Gastroesophageal sphincter (tissue), 4 donors: ENCODE data around the gene ACIN1. TPM values are rescaled to one million over a fixed set of nuclear protein-coding genes. Genes with fewer than 3 reads are reported as not detected.
A peak's percentile ranks its signal among the peaks of the same experiment; 100 is the strongest.

Experiments
- ATAC-seq: fragments of 150-250 bp; one replicate; pipeline ENCODE4 v1.9.1; 2016; ENCODE audit warnings: mild to moderate bottlenecking, moderate library complexity
- H3K27ac ChIP-seq, 4 donors: fragments of 200-600 bp; sonication (generic) in 3 of 4; 1 replicate in 3 of 4; 2 replicates in 1 of 4; pipeline ENCODE4 v1.5.1; 2016 to 2019
- H3K27me3 ChIP-seq: fragments of 200-600 bp; sonication (generic); one replicate; pipeline ENCODE4 v1.5.1; 2019
- H3K36me3 ChIP-seq, 2 donors: fragments of 200-600 bp; sonication (generic); one replicate each; pipeline ENCODE4 v1.5.1; 2019; ENCODE audit warnings: control low read depth in 1 of 2
- H3K4me1 ChIP-seq, 3 donors: fragments of 200-600 bp; sonication (generic); 1 replicate in 2 of 3; 2 replicates in 1 of 3; pipeline ENCODE4 v1.5.1; 2016 to 2019; ENCODE audit warnings: control low read depth in 2 of 3
- H3K4me3 ChIP-seq, 2 donors: fragments of 200-600 bp; sonication (generic); one replicate each; pipeline ENCODE4 v1.5.1; 2019; ENCODE audit warnings: mild to moderate bottlenecking in 1 of 2, moderate library complexity in 1 of 2
- H3K9me3 ChIP-seq, 3 donors: fragments of 200-600 bp; sonication (generic); one replicate each; pipeline ENCODE4 v1.5.1; 2017 to 2019; ENCODE audit warnings: control low read depth in 2 of 3
- EP300 ChIP-seq: sonication (generic); formaldehyde crosslinking; IDR thresholded peaks from one replicate; pipeline ENCODE4 v1.6.1; 2017; ENCODE audit warnings: antibody characterized with exemption, mild to moderate bottlenecking
- POLR2A ChIP-seq, 2 donors: fragments of 450-650 bp; IDR thresholded peaks; one replicate each; pipeline ENCODE4 v1.6.1; 2017; ENCODE audit warnings: antibody characterized with exemption in 2 of 2, mild to moderate bottlenecking in 2 of 2, moderate library complexity in 1 of 2
- POLR2AphosphoS5 ChIP-seq: sonication (generic); formaldehyde crosslinking; IDR thresholded peaks from one replicate; pipeline ENCODE4 v1.6.1; 2017; ENCODE audit warnings: antibody characterized with exemption
- WGBS, 2 donors: methylation state at CpG; one replicate each; pipeline ENCODE4 v1.1.5; 2018; ENCODE audit warnings: low coverage in 1 of 2; 5-methylcytosine and 5-hydroxymethylcytosine counted together
- total RNA-seq, 4 donors: library from RNA; depleted of rRNA; stranded (reverse); fragments of >200 nt; gene quantifications; one replicate each; pipeline ENCODE4 v1.1.0, GENCODE V29; 2016
- TF ChIP-seq, protein P1 (sequence below), 4 experiments: fragments of 200-600 bp in 2 of 4; fragments of 450-650 bp in 2 of 4; sonication (generic) in 1 of 4; IDR thresholded peaks; one replicate each; pipeline ENCODE4 v1.5.1; 2017 to 2019; ENCODE audit warnings: antibody characterized with exemption in 4 of 4, mild to moderate bottlenecking in 2 of 4, moderate library complexity in 2 of 4

The ACIN1 gene
- total RNA-seq, 4 donors from 2014 or later: 55.7 to 121 (median 91.8) TPM

- H3K27me3 ChIP-seq: no peaks in the 10 kb centered on the region
- H3K4me1 ChIP-seq: peaks cover 0 to 35% (median 14%) of the 10 kb centered on the region in 3 donors
- no peak overlapping the region for H3K4me3 ChIP-seq
- peaks cover 0 to 23% of the 10 kb centered on the region in 2 donors for H3K36me3 ChIP-seq
- H3K27ac ChIP-seq: no peak overlapping the region
- no peak for ATAC-seq
- TF ChIP-seq POLR2AphosphoS5 (no peak), EP300 (no peak), POLR2A (IDR thresholded peaks at IDR 0.05) (no peak)
- TF ChIP-seq, protein P1, sequence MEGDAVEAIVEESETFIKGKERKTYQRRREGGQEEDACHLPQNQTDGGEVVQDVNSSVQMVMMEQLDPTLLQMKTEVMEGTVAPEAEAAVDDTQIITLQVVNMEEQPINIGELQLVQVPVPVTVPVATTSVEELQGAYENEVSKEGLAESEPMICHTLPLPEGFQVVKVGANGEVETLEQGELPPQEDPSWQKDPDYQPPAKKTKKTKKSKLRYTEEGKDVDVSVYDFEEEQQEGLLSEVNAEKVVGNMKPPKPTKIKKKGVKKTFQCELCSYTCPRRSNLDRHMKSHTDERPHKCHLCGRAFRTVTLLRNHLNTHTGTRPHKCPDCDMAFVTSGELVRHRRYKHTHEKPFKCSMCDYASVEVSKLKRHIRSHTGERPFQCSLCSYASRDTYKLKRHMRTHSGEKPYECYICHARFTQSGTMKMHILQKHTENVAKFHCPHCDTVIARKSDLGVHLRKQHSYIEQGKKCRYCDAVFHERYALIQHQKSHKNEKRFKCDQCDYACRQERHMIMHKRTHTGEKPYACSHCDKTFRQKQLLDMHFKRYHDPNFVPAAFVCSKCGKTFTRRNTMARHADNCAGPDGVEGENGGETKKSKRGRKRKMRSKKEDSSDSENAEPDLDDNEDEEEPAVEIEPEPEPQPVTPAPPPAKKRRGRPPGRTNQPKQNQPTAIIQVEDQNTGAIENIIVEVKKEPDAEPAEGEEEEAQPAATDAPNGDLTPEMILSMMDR (IDR thresholded peaks at IDR 0.05): no peak
- H3K9me3 ChIP-seq: no peaks in the 10 kb centered on the region
- 88 to 100% methylated on average over 2 of the region's 7 CpGs for WGBS, 2 donors
Measured at GRCh38 chr14:23097786-23098185, 2.9 kb upstream of the ACIN1 start.

- Histone ChIP-seq H3K36me3 (peaks cover 0 to 46% of the 10 kb centered on the region in 2 donors), H3K4me3 (peak within 1 kb of the TSS; percentile 76 to 85), H3K9me3 (no peaks in the 10 kb centered on the region), H3K27ac (peak within 1 kb of the TSS; percentile 92 to 99 (median 96)), H3K27me3 (no peaks in the 10 kb centered on the region), H3K4me1 (peaks cover 0 to 50% (median 14%) of the 10 kb centered on the region in 3 donors)
- 0% methylated on average over 7 to 37 of the region's 46 CpGs for WGBS, 2 donors
- peak; percentile 96 for ATAC-seq
- TF ChIP-seq, protein P1 (IDR thresholded peaks at IDR 0.05): peak in 1 of 4 experiments; percentile 7
- TF ChIP-seq EP300: no peak
- peak; percentile 83 for TF ChIP-seq POLR2AphosphoS5
- TF ChIP-seq POLR2A (IDR thresholded peaks at IDR 0.05): peak; percentile 71 to 76
Measured at GRCh38 chr14:23095196-23096108, 516 bp upstream of the ACIN1 start, which contains the start of gene C14orf119. TSS of gene C14orf119 (plus strand) at chr14:23095505. CDS start at chr14:23097659, 2,154 bp downstream.

DNA sequence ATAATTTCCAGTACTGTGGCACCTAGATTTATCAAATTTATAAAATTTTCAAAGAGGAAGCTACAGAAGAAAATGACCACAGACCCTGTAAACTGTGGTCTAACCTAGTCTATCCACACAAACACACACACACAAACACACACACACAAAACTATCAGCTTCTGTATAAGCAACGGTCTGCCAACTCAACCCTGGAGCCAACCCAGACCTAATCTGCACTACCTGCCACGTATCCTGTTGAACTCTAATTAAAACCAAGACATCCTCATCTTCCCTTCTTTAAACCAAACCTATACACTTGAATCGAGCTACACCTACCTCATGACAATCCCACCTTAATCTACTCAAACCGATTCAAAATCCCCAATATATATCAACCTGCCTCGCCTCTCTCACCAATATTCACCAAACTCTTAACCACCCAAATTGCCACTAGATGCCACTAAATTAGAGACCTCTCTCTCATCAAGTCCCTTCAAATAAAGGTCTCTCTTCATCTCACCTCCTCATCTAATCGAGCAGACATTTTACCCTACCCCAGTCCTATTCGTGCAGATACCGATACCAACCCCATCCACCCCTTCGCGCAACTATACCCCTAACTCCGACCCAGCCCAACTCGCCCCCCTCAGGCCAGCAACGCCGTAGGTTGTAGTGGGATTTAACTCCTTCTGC lies 808 bp downstream of the ACIN1 start:
- Histone ChIP-seq H3K36me3 (peaks cover 10 to 57% of the 10 kb centered on the region in 2 donors), H3K27me3 (no peaks in the 10 kb centered on the region), H3K4me3 (peak overlapping the region; percentile 76 to 81), H3K4me1 (peaks cover 0 to 50% (median 14%) of the 10 kb centered on the region in 3 donors), H3K9me3 (no peaks in the 10 kb centered on the region), H3K27ac (peak overlapping the region; percentile 88 to 99 (median 94))
- WGBS, 2 donors: 0% methylated on average over 2 to 12 of the region's 14 CpGs
- TF ChIP-seq, protein P1 (IDR thresholded peaks at IDR 0.05): no peak
- TF ChIP-seq POLR2AphosphoS5 (no peak), EP300 (no peak), POLR2A (IDR thresholded peaks at IDR 0.05) (no peak)
- no peak for ATAC-seq

- TF ChIP-seq POLR2AphosphoS5: no peak
- TF ChIP-seq EP300: no peak
- TF ChIP-seq, protein P1 (IDR thresholded peaks at IDR 0.05): no peak
- no peak for TF ChIP-seq POLR2A (IDR thresholded peaks at IDR 0.05)
- H3K36me3 ChIP-seq: peaks cover 10 to 57% of the 10 kb centered on the region in 2 donors
- 61 to 78% methylated on average over 2 of the region's 2 CpGs for WGBS, 2 donors
Measured at GRCh38 chr14:23093526-23093925, 1.4 kb downstream of the ACIN1 start.

More at GRCh38 chr14:23093526-23093925, 1.4 kb downstream of the ACIN1 start:
- no peaks in the 10 kb centered on the region for H3K27me3 ChIP-seq
- ATAC-seq: no peak
- peak overlapping the region in 1 of 4 donors; percentile 99 for H3K27ac ChIP-seq
- H3K4me3 ChIP-seq: peak overlapping the region; percentile 76 to 81
- H3K9me3 ChIP-seq: no peaks in the 10 kb centered on the region
- peaks cover 0 to 50% (median 14%) of the 10 kb centered on the region in 3 donors for H3K4me1 ChIP-seq
